Suppressor macrophage (primary cell): ENCODE data around the gene FAM217A.
"Not testable (repeated sequence)": the region's sequence is repeated elsewhere in the genome, so short reads cannot be mapped to it uniquely, and the experiment has no call there.

Source experiments
- DNase-seq, 4 experiments: peaks; one replicate each; pipeline ENCODE4 v3.0.0-alpha.2; 2020 to 2022
- total RNA-seq, 17 experiments: gene quantifications; one replicate each; lab custom pipeline; 2026; ENCODE audit warnings: mixed read lengths in 6 of 17, inconsistent platforms in 3 of 17; lab: John Stamatoyannopoulos, UW

The FAM217A gene, protein sequence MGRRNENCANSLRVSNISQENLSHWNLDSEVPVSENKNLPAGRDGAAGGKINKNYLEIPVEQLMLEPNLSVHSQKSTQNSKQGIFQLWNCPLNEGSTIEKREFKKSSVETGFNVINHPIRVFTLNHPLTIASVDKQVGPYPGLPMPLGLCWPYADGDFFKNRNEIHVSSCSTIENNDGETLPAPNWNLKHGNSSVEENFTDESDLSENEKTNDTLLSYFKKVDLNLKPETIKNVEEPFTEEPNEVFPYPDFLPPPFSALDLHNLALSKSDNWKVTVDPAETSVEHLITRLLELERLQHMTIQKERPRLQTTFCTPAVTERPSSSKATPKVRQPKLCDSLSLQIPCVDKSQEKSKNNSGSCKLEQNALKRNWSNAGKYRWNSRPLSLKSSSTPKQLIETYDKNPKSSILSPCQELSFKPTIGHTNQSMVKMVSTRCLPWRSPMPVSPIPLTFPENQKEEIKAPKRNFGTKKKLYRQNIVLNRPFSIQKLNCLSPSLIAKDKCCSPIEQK
- 0 to 2.0 (median 0) reads per million in 17 experiments for total RNA-seq

DNA sequence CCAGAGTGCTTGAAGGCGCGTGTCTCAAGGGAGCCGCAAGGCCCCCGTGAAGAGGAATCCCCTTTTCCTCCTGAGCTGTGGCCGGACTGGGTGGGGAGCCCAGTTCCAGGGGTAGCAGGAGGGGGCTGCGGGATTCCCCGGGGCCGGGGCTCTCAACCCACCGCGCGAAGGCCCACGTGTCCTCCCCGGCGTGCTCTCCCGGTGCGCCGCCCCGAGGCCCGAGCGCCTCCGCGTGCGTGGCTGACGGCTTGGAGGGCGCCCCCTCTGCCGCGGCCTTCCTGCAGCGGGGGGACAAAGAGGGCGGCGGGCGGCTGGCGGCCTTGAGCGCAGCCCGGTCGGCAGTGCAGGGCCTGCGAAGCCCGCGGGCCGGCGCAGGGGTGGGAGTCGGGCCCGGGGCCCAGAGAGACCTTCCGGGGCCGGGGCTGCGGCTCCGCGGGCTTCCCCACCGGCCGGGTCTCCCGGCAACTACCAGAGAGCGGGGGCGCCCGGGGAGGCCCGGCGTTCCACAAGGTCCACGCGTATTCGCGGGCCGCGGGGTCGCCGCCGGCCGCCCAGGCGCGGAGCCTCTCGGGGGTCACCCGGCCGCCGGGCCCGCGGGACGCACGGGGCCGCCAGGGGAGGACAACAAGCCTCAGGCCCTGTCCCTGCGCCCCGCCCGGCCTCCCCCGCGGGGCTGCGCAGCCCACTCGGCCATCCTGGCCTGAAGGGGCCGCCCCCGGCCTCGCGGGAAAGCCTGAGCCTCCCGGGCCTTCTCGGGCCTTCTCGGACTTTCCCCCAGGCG, at the start of gene FAM217A:
TSS of gene FAM217A (minus strand) at position 447 of the 781 bp plus-strand sequence. CDS start 1,723 bp downstream, outside the sequence.
- no peak for DNase-seq

DNA sequence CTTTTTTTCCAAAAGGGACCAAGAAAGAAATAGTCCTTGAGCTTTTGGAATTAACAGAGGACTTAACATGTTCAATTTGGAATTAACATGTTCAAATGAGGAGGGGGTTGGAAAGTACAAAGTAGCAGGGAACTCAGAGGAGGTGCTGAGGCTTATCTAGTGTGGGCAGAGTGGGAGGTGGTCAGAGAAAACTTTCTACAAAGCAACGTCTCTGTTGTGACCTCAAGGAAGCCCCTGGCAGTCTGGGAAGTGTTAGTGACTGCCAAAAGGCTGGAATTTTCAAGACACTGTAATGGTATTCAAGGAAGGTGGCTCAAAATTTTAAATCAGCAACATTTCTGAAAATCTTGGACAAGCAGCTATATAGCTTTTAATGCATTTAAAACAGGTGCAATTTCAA, 49.1 kb upstream of the FAM217A start:
- no peak for DNase-seq

DNA sequence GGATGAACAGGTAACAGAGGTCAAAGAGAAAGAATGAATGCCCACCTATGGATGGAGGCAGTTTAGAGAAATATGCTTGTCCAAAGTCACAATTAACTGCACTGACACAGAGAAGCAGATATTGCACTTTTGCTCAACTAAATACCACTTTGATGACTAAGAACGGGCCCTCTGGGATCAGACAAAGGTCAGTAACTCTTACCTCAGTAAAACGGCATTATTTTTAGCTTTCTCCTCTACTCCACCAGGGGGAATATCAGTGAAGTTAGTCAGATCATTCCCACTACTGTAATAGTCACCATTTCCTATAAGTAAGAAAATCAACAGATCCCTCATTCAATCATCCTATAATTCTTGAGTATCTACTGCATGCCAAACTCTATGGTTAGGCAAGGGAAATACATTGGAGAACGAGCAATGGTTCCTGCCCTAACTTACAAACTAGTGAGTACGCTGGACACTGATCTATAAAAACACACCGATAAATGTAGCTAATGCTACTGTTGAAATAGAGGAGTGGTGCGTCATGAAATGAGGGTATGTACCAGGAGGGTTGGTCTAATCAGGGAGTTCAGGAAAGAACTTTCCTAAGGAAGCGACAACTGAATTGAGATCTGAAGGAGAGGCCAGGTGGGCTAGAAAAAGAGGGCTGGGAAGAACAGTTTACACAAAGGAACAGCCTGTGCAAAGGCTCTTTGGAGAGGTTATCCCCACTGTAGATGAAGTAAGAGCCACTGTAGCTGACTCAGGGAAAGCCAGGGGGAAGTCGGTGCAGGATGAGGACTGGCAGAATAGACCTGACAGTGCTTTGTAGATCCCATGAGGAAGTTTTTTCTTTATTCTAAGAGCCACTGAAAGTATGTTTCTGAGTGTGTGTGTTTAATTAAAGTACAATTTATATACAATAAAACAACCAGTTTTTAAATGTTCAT, 47.3 kb upstream of the FAM217A start:
- DNase-seq, result peak; percentile 7 to 40 (median 16)

DNA sequence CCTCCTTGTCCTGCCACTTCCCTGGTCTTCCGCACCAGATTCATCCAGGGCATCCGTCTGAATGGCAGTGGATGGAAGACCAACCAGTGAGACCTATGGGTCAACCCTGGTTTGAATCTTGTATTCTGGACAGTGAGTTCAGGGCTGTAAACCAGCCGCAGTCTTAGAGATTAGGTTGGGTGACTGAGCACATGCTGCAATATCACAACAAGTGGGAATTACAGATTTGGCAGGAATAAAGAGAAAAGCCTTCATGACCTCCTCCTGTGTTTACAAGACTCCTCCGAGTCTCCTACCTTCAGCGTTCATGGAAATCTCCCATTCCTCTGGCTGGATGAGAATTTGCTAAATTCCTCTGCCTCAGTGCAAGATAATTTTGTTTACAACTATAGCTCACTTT, 46.6 kb upstream of the FAM217A start:
- no peak for DNase-seq

DNA sequence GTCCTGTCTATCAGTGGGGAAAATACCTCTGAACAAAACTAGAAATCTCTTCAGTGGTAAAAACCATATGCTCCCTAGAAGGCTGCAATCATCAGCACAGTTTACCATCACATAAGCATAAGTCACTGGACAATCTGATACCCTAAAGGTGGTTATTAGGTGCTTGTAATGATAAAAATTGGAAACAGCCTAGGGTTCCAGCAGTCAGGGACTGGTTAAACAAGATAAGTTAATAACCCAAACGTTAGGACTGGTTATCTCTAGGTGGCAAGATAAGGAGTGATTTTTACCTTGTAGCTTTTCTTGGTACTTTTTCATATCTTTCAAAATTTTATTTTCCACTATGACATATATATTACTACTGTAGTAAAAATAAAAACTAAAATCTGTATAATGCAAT, 45.4 kb upstream of the FAM217A start:
- DNase-seq, result no peak

DNA sequence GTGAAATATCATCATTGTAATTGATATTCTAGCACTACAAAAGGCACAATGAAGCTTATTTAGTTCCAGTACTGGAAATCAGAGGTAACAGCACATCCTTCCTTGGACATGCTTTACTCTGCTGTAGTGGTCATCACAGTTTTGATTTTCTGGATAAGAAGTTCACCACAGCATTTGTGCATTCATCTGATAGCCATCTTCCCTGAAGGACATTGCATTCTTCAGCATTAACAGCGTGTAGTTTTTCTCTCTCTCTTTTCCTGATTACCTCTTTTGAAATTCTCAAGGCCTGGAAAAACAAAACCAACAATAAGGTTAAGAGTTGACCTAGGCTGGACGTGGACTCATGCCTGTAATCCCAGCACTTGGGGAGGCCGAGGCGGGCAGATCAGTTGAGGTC, 36.8 kb upstream of the FAM217A start:
- DNase-seq, result no peak

DNA sequence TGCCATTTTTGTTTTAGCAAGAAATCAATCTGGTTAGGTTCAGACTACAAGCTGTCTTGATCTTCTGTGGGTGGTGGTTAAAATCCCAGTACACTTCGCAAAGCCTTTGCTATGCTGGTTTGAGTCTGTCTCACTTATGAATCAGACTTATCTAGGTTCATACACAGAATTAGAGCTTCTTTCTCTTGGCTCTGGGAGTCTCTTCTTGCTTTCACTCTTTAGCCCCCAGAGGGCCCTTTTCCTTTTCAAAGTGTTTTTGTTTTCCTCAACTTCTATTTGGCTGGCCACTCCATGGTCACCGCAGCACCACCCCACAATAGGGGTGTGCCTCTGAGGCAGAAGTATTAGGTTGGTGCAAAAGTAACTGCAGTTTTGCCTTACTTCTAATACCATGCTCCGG, 35.2 kb upstream of the FAM217A start:
- no peak for DNase-seq

DNA sequence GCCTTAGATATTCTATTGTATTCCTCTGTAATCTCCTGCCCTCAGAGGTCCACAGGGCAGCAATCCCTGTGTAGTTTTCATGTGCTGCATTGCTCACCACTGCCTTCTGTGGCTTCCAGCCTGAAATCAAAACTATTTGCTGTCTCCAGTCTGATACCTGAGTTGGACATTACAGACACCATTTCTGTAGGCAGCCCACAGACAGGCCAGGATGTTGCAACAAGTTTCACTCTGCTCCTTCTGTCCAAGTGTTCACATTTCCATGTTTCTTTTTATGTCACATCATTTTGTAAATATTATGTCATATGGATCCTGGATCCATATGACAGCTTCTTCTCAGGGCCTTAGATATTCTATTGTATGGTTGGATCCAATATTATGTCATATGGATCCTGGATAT, 34.7 kb upstream of the FAM217A start:
- no peak for DNase-seq

DNA sequence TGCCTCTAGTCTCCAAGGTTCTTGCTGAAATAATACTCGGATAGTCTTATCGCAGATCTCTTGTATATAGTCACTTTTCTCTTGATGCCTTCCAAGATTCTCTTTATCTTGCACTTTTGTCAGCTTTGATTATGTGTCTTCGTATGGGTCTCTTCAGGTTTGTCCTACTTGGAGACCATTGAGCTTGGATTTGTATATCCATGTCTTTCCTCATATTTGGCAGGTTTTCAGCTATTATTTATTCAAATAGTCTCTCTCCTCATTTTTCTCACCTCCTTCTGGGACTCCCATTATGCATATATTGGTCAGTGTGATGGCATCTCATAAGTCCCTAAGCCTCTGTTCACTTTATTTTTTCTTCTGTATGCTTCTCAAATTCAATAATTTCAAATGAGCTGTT, 33.4 kb upstream of the FAM217A start:
- DNase-seq, result no peak

DNA sequence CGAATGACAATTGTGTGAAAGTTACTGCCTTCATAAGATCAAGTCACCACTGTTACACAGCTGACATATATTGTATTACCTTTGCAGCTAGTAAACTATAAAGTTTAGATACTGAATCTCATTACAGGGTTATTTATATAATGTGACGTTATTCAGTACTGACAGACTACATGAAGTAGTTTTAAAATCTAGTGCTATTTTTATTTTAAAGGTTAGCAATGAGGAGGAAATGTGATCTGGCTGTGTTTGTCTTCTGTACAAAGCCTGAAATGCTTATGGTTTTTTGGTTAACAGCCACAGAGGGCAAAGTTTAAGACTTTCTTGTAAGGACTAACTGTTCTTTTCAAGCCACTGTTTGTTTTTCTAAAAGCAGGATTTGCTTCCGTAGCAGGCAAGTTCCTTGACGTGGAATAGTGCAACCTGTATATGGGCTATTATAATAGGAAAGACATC, 30.5 kb upstream of the FAM217A start:
- DNase-seq, result not testable (repeated sequence)

DNA sequence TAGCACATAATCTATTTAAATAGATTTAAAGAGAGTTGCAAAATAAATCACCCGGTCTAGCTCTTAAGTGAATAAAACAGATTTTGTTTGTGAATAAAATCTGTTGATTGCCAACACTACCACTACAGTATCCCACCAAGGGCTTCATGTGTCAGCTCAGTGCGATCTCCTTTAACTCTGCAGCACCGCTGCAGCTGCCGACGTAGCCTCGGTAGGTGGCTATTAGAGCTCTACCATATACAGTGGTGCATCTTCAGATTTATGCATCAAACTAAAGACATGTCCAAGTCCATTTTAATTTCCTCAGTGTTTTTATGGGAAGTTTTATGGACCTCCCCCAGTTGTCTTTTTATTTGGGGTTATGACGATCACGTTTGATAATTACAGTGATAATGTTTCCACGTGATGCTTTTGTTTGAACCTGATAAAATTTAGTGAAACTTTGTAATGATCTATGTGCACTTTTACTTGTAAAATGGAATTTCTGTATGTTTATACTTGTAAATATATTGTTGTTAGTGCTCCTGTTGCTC, 29.7 kb upstream of the FAM217A start:
- no peak for DNase-seq

DNA sequence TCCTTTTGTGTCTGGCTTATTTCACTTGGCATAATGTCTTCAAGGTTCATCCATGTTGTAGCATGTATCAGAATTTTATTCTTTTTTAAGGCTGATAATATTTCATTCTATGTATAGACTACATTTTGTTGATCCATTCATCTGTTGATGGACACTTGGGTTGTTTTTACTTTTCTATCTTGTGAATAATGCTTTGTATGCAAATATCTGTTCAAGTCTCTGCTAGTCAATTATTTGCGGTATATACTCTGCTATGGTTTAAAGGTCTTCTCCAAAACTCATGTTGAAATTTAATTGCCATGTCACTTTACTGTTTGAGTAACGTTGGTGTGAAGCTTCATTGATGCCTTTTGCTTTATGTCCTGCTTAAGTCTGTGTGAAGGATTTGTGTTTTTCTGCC, 28.9 kb upstream of the FAM217A start:
- no peak for DNase-seq

DNA sequence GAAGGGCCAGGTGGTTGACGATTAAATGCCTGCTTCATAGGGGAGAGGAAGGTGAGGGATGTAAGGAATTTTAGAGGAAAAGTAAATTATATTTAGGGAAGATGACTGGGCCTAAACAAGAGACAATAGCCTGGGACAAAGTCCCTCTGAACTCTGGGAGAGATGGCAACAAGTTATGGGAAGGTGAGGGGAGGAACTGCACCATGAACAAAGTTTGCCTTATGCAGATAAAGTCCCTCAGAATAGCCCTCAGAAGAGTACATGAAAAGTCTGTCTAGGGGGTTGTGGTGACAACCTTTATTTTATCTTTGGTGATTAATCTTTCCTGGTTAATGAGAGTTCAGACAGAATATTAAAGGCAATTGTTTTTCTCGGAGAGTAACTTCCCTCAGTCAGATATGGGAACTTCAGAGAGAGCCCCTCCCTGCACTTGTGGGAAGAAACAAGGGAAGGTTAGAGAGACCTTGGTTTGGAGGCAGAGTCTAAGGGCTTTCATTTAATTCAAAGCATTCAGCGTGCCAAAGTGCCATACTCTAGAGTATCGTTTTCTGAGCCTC, 27.1 kb upstream of the FAM217A start:
- DNase-seq, result no peak

DNA sequence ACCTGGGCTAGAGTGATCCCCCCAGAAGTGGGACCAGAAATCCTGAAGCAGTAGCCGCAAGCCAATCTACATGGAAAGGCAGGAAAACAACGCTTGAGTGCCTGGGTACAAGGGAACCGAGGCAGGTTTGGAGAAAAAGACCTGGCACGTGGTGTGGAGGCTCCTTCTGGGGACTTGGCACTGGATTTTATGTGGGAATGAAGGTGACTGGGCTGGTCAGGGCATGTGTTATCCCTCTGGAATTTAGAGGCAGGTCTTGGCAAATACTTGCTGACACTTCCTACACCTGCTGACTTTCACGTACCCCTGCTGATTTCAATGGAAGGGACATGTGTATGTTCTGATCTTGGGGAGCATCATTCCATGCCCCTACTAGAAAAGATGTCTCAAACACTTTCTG, 25.0 kb upstream of the FAM217A start:
- DNase-seq, result no peak

DNA sequence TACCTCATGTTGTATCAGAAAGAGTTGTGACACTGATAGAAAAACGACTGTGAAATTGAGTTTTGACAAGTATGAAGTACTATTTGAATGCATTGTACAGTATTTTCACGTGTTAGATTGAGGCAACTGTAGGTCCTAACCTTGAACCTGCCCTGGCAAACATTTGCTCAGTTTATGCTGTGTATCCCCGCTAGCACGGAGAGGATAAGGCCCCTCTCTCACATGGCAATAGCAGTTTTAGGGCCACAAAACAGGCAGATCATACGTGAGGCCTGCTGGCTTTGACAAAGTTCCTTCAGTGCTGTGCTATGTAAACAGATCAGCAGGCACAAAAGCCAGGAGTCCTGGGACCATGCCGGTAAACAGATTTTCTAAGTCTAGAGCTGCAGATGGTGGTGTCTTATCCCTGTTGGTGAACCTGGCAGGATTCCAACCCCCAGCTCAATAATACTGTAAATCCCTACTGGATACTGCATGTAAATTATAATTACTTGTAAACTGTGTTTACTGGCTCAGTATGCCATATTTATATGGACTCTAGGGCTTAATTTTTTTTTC, 23.8 kb upstream of the FAM217A start:
- DNase-seq, result no peak

DNA sequence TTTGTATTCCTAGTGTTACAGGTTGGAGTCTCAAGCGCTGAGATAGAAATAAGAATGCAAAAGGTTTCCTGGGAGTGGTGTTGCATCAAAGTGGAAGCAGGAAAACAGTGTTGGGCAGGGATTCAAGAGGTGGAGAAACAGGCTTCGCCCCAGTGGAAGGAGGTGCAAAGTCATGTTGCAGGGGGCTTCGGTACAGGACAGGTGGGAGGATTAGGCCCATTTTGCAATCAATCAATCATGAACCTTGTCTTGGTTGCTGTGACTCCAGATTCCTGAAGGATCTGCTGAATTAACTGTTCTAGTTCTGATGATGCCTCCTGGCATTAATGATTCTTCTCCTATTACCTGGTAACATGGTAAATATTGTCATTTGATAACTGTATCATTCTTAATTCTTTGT, 22.4 kb upstream of the FAM217A start:
- DNase-seq, result no peak

DNA sequence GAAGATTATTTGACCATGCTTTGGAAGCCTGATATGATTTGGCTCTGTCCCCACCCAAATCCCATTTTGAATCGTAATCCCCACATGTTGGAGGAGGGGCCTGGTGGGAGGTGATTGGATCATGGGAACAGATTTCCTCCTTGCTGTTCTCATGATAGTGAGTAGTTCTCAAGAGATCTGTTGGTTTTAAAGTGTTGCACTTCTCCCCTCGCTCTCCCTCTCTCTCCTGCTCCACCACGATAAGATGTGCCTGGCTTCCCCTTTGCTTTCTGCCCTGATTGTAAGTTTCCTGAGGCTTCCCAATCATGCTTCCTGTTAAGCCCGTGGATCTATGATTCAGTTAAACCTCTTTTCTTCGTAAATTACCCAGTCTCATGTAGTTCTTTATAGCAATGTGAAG, 21.7 kb upstream of the FAM217A start:
- no peak for DNase-seq

DNA sequence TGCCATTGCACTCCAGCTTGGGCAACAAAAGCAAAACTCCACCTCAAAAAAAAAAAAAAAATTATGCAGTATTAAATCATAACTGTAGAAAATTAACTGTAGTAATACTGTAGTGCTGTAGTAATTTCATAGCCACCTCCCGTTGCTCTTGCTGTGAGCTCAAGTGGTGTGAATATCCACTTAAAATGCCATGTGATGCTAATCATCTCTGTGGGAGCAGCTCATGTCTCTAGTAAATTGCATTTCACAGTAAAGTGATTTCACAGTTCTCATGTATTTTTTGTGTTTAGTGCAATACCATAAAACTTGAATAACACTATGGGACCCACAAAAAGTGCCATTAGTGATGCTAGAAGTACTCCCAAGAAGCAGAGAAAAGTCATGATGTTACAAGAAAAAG, 14.4 kb upstream of the FAM217A start:
- DNase-seq, result no peak

DNA sequence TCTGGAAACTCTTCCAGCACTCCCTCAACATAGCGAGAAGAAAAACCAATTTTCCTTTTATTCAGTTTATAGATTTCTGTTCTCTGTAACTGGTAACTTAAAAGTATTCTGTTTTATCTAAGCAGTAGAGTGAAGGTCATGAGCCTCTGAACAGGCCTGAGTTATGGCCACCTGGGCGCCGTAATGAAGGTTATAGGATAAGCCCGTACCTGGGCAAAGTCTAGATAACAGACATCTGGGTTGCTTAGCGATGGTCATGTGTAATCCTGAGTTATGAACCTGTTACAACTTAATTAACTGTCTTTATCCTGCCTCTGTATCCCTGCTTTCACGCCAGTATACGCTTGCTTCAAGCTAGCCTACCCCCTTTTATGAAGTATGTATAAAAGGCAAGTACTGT, 13.0 kb upstream of the FAM217A start:
- DNase-seq, result no peak

DNA sequence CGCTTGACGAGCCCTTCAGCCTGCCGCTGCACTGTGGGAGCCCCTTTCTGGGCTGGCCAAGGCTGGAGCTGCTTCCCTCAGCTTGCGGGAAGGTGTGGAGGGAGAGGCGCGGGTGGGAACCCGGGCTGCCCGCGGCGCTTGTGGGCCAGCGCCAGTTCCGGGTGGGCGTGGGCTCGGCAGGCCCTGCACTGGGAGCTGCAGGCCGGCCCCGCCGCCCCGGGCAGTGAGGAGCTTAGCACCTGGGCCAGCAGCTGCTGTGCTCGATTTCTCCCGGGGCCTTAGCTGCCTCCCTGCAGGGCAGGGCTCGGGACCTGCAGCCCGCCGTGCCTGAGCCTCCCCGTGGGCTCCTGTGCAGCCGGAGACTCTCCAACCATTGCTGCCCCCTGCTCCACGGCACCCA, 11.1 kb upstream of the FAM217A start:
- not testable (repeated sequence) for DNase-seq

DNA sequence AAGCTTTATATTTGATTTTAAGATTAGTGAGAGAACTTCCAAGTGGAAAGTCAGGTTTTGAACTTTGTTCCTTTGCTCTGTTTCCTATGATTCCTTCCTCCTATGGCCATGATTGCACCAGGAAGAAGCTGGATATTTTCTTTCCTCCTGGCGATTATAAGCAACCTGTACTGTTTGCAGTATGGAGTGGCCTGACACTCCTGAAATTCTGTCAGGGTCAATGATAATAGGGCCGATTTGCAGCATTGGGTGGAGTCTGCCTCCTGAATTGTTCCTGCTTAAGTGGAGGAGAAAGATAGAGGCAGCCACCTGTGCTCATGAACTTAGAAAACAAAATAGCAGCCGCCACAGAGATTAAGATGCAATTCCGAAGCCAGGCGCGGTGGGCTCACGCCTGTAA, 9.8 kb upstream of the FAM217A start:
- no peak for DNase-seq

DNA sequence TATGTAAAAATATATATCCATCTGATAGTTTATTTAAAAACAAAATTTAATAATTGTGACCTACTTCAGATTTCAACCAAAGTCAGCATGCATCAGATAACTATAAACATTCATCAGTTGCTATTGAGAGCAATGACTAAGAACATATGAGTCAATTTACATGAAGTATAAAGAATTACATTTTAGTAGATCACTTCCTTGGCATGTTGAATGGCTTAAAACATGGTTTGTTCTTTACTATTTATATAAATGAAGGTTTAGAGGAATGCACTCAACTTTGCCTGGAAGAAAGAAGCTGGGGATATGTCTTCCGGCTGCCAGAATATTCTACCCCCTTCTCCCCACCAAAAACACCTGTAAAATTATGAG, 6.4 kb upstream of the FAM217A start:
- DNase-seq, result no peak
